GM23338 (cell line): Measurements from ENCODE around the gene TXNRD1. TPM values are rescaled to one million over a fixed set of nuclear protein-coding genes. Genes with fewer than 3 reads are reported as not detected.

Experiments used
- ATAC-seq: fragments of 200-7000 bp; cut with Tn5 transposase; 3 replicates; pipeline ENCODE4 v1.9.1; 2020
- DNase-seq: peaks from one replicate; pipeline ENCODE4 v3.0.0-alpha.2; 2015; ENCODE audit warnings: low spot score
- H2AFZ ChIP-seq: fragments of 200-600 bp; sonication (generic); 2 replicates; pipeline ENCODE4 v1.8.0; 2016; ENCODE audit warnings: antibody characterized with exemption, mild to moderate bottlenecking, moderate library complexity
- H3F3A ChIP-seq: fragments of 200-600 bp; sonication (generic); replicated peaks from 2 replicates; pipeline ENCODE4 v1.8.0; 2017; ENCODE audit warnings: antibody characterized with exemption, mixed run types, low read depth
- H3K27ac ChIP-seq: fragments of 200-600 bp; sonication (generic); 2 replicates; pipeline ENCODE4 v1.6.1; 2016; ENCODE audit warnings: low read depth
- H3K27me3 ChIP-seq: fragments of 200-600 bp; sonication (generic); 2 replicates; pipeline ENCODE4 v1.8.0; 2016; ENCODE audit warnings: mild to moderate bottlenecking, mixed run types, moderate library complexity; ENCODE audit not compliant: insufficient read depth
- H3K36me3 ChIP-seq: fragments of 200-600 bp; sonication (generic); 2 replicates; pipeline ENCODE4 v1.8.0; 2016; ENCODE audit warnings: mild to moderate bottlenecking; ENCODE audit not compliant: insufficient read depth
- H3K4me1 ChIP-seq: fragments of 200-600 bp; sonication (generic); 2 replicates; pipeline ENCODE4 v1.8.0; 2016; ENCODE audit warnings: mild to moderate bottlenecking, moderate library complexity; ENCODE audit not compliant: insufficient read depth
- H3K4me2 ChIP-seq: fragments of 200-600 bp; sonication (generic); 2 replicates; pipeline ENCODE4 v1.7.1; 2017; ENCODE audit warnings: mixed run types
- H3K4me3 ChIP-seq: fragments of 200-600 bp; sonication (generic); 2 replicates; pipeline ENCODE4 v1.6.1; 2016; ENCODE audit warnings: mixed run types
- H3K79me2 ChIP-seq: fragments of 200-600 bp; sonication (generic); replicated peaks from 2 replicates; pipeline ENCODE4 v1.8.0; 2017; ENCODE audit warnings: mild to moderate bottlenecking; ENCODE audit not compliant: insufficient read depth
- H3K9me2 ChIP-seq: fragments of 200-600 bp; sonication (generic); 2 replicates; pipeline ENCODE4 v1.8.0; 2017; ENCODE audit not compliant: insufficient read depth
- H4K20me1 ChIP-seq: fragments of 200-600 bp; sonication (generic); replicated peaks from 2 replicates; pipeline ENCODE4 v1.8.0; 2017; ENCODE audit warnings: mild to moderate bottlenecking; ENCODE audit not compliant: insufficient read depth
- H3K27ac Mint-ChIP-seq: 2 replicates; pipeline ENCODE4 v1.8.0; 2020; ENCODE audit warnings: inconsistent platforms, mild to moderate bottlenecking, moderate library complexity, mixed read lengths
- H3K27me3 Mint-ChIP-seq: 3 replicates; pipeline ENCODE4 v1.8.0; 2022; ENCODE audit warnings: low read depth, mild to moderate bottlenecking, moderate library complexity, mixed read lengths, inconsistent platforms; ENCODE audit not compliant: insufficient read depth, poor library complexity
- H3K36me3 Mint-ChIP-seq: 3 replicates; pipeline ENCODE4 v1.8.0; 2021; ENCODE audit warnings: low read depth, mild to moderate bottlenecking, inconsistent platforms, moderate library complexity, mixed read lengths
- H3K4me1 Mint-ChIP-seq: 3 replicates; pipeline ENCODE4 v1.8.0; 2020; ENCODE audit warnings: mild to moderate bottlenecking, inconsistent platforms, mixed read lengths
- H3K4me3 Mint-ChIP-seq: 3 replicates; pipeline ENCODE4 v1.8.0; 2021; ENCODE audit warnings: moderate library complexity, mild to moderate bottlenecking, inconsistent platforms, mixed read lengths
- H3K9me3 Mint-ChIP-seq: 3 replicates; pipeline ENCODE4 v1.8.0; 2020; ENCODE audit warnings: moderate library complexity, mild to moderate bottlenecking, inconsistent platforms, mixed read lengths
- CREB1 ChIP-seq: fragments of 250-450 bp; sonication (Bioruptor Pico); IDR thresholded peaks from 2 replicates; pipeline ENCODE4 v1.5.0; 2020; ENCODE audit warnings: low read depth, mild to moderate bottlenecking, moderate library complexity
- EZH2 ChIP-seq: fragments of 200-600 bp; sonication (generic); IDR thresholded peaks from one replicate; pipeline ENCODE4 v1.8.0; 2017; ENCODE audit warnings: antibody characterized with exemption, mild to moderate bottlenecking, low read depth; ENCODE audit not compliant: unreplicated experiment
- EZH2phosphoT487 ChIP-seq: fragments of 200-600 bp; sonication (generic); IDR thresholded peaks from one replicate; pipeline ENCODE4 v1.8.1; 2018; ENCODE audit warnings: antibody characterized with exemption; ENCODE audit not compliant: unreplicated experiment
- JUNB ChIP-seq: IDR thresholded peaks from one replicate; pipeline ENCODE4 v1.6.1; 2016; ENCODE audit warnings: antibody characterized with exemption; ENCODE audit not compliant: unreplicated experiment
- NANOG ChIP-seq: IDR thresholded peaks from 2 replicates; pipeline ENCODE4 v1.6.1; 2016; ENCODE audit warnings: antibody characterized with exemption, borderline replicate concordance
- POLR2AphosphoS5 ChIP-seq: IDR thresholded peaks from 2 replicates; pipeline ENCODE4 v1.6.1; 2016; ENCODE audit warnings: antibody characterized with exemption, low read depth
- REST ChIP-seq: IDR thresholded peaks from one replicate; pipeline ENCODE4 v1.6.1; 2018; ENCODE audit warnings: antibody characterized with exemption; ENCODE audit not compliant: unreplicated experiment
- STAT1 ChIP-seq: IDR thresholded peaks from one replicate; pipeline ENCODE4 v1.6.1; 2016; ENCODE audit warnings: antibody characterized with exemption; ENCODE audit not compliant: unreplicated experiment
- ZNF114 ChIP-seq: fragments of 250-450 bp; sonication (Bioruptor Pico); IDR thresholded peaks from 2 replicates; pipeline ENCODE4 v1.5.0; 2020; ENCODE audit warnings: mild to moderate bottlenecking, moderate library complexity
- ZNF331 ChIP-seq: fragments of 250-450 bp; sonication (Bioruptor Pico); IDR thresholded peaks from 2 replicates; pipeline ENCODE4 v1.5.0; 2020; ENCODE audit warnings: low read depth, mild to moderate bottlenecking, moderate library complexity
- ZNF462 ChIP-seq: fragments of 250-450 bp; sonication (Bioruptor Pico); IDR thresholded peaks from 2 replicates; pipeline ENCODE4 v1.5.0; 2020; ENCODE audit warnings: mild to moderate bottlenecking, moderate library complexity
- polyA plus RNA-seq: library from polyadenylated mRNA; unstranded; fragments of >200 nt; fragmentation: Nextera tagmentation; extraction: Ambion mirVana; gene quantifications from 2 replicates; pipeline ENCODE4 v1.2.1, GENCODE V29; 2016
- total RNA-seq: library from RNA; depleted of rRNA; stranded (reverse); fragments of >200 nt; shearing (Covaris generic); gene quantifications from 2 replicates; pipeline ENCODE4 v1.2.3, GENCODE V29; 2014
- TF ChIP-seq, protein P1 (sequence below): IDR thresholded peaks from 2 replicates; pipeline ENCODE4 v1.6.1; 2016; ENCODE audit warnings: antibody characterized with exemption
- TF ChIP-seq, protein P2 (sequence below), 2 experiments: fragments of 200-600 bp in 1 of 2; sonication (generic) in 1 of 2; conservative IDR thresholded peaks; 2 replicates each; pipeline versions ENCODE4 v1.5.1 to v1.6.1; 2016 to 2017; ENCODE audit warnings: antibody characterized with exemption in 2 of 2, low read depth in 2 of 2, mild to moderate bottlenecking in 2 of 2, moderate library complexity in 1 of 2

The TXNRD1 gene
- total and polyA plus RNA-seq, 2 experiments from 2014 or later = 115 to 127 TPM

GRCh38 chr12:104306943-104307654 is 91.5 kb downstream of the TXNRD1 start:
- Histone ChIP-seq H3K36me3 (peaks cover 11% of the 10 kb centered on the region; the same call in 1 of the 2 replicates), H3K27ac (0 out of 2 replicates have a peak overlapping the region, but pooled peaks have one; percentile 22), H4K20me1 (peaks cover 45% of the 10 kb centered on the region), H3K4me2 (no peak overlapping the region), H3K9me2 (no peaks in the 10 kb centered on the region), H3K4me1 (peaks cover 18% of the 10 kb centered on the region; the same call in 1 of the 2 replicates), H3K4me3 (no peak overlapping the region), H2AFZ (no peak overlapping the region), H3K79me2 (peaks cover 82% of the 10 kb centered on the region), H3F3A (peaks cover 8% of the 10 kb centered on the region), H3K27me3 (0 out of 2 replicates have a peak, but pooled peaks cover 3% of the 10 kb centered on the region)
- Mint-ChIP-seq H3K27me3 (peaks cover 10% of the 10 kb centered on the region), H3K4me1 (peaks cover 48% of the 10 kb centered on the region), H3K36me3 (peaks cover 40% of the 10 kb centered on the region), H3K9me3 (no peaks in the 10 kb centered on the region), H3K27ac (no peak overlapping the region), H3K4me3 (no peak overlapping the region)
- TF ChIP-seq EZH2phosphoT487 (no peak), CREB1 (CRISPR knock-in tag) (no peak), POLR2AphosphoS5 (no peak), EZH2 (no peak), ZNF462 (no peak), JUNB (no peak), ZNF114 (CRISPR knock-in tag) (no peak), NANOG (no peak), STAT1 (no peak), REST (no peak), ZNF331 (no peak)
- TF ChIP-seq, protein P1, sequence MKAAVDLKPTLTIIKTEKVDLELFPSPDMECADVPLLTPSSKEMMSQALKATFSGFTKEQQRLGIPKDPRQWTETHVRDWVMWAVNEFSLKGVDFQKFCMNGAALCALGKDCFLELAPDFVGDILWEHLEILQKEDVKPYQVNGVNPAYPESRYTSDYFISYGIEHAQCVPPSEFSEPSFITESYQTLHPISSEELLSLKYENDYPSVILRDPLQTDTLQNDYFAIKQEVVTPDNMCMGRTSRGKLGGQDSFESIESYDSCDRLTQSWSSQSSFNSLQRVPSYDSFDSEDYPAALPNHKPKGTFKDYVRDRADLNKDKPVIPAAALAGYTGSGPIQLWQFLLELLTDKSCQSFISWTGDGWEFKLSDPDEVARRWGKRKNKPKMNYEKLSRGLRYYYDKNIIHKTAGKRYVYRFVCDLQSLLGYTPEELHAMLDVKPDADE = no peak
- TF ChIP-seq, protein P2, sequence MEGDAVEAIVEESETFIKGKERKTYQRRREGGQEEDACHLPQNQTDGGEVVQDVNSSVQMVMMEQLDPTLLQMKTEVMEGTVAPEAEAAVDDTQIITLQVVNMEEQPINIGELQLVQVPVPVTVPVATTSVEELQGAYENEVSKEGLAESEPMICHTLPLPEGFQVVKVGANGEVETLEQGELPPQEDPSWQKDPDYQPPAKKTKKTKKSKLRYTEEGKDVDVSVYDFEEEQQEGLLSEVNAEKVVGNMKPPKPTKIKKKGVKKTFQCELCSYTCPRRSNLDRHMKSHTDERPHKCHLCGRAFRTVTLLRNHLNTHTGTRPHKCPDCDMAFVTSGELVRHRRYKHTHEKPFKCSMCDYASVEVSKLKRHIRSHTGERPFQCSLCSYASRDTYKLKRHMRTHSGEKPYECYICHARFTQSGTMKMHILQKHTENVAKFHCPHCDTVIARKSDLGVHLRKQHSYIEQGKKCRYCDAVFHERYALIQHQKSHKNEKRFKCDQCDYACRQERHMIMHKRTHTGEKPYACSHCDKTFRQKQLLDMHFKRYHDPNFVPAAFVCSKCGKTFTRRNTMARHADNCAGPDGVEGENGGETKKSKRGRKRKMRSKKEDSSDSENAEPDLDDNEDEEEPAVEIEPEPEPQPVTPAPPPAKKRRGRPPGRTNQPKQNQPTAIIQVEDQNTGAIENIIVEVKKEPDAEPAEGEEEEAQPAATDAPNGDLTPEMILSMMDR (conservative IDR thresholded peaks at IDR 0.05; ENCODE audit: low read depth in 2 of 2) = no peak
- ATAC-seq = no peak
- DNase-seq = no peak
